ENCODE results near the gene IL20RB.

Gene IL20RB

GRCh38 chr3:136932523-136932922, 25.3 kb upstream of the IL20RB start:
- peaks cover 31% of the 10 kb centered on the region for H3K4me1 Mint-ChIP-seq (ENCODE audit: low read depth)
- H3K9me3 Mint-ChIP-seq = peaks cover 11% of the 10 kb centered on the region
- peak overlapping the region; percentile 60 for H3K27ac Mint-ChIP-seq
- H3K4me3 Mint-ChIP-seq = no peak overlapping the region
- H3K27me3 Mint-ChIP-seq (ENCODE audit: low read depth) = no peaks in the 10 kb centered on the region
- H3K36me3 Mint-ChIP-seq (ENCODE audit: low read depth) = peaks cover 64% of the 10 kb centered on the region
- no peak for DNase-seq (ENCODE audit: low spot score)

GRCh38 chr3:136932978-136933772, 24.6 kb upstream of the IL20RB start:
- no peak for DNase-seq (ENCODE audit: low spot score)
- peaks cover 64% of the 10 kb centered on the region for H3K36me3 Mint-ChIP-seq (ENCODE audit: low read depth)
- peaks cover 11% of the 10 kb centered on the region for H3K9me3 Mint-ChIP-seq
- peak overlapping the region; percentile 60 for H3K27ac Mint-ChIP-seq
- no peaks in the 10 kb centered on the region for H3K27me3 Mint-ChIP-seq (ENCODE audit: low read depth)
- H3K4me3 Mint-ChIP-seq = no peak overlapping the region
- peaks cover 33% of the 10 kb centered on the region for H3K4me1 Mint-ChIP-seq (ENCODE audit: low read depth)

GRCh38 chr3:136937175-136937574, 20.6 kb upstream of the IL20RB start:
- Mint-ChIP-seq H3K27ac (no peak overlapping the region), H3K36me3 (ENCODE audit: low read depth) (peaks cover 50% of the 10 kb centered on the region), H3K9me3 (peaks cover 11% of the 10 kb centered on the region), H3K27me3 (ENCODE audit: low read depth) (no peaks in the 10 kb centered on the region), H3K4me3 (no peak overlapping the region), H3K4me1 (ENCODE audit: low read depth) (peaks cover 28% of the 10 kb centered on the region)
- no peak for DNase-seq (ENCODE audit: low spot score)

- Mint-ChIP-seq H3K4me1 (ENCODE audit: low read depth) (peaks cover 28% of the 10 kb centered on the region), H3K27me3 (ENCODE audit: low read depth) (no peaks in the 10 kb centered on the region), H3K9me3 (peaks cover 11% of the 10 kb centered on the region), H3K4me3 (no peak overlapping the region), H3K36me3 (ENCODE audit: low read depth) (peaks cover 46% of the 10 kb centered on the region), H3K27ac (no peak overlapping the region)
- no peak for DNase-seq (ENCODE audit: low spot score)
These were observed 19.9 kb upstream of the IL20RB start for GRCh38 chr3:136937851-136938250.

- peaks cover 11% of the 10 kb centered on the region for H3K9me3 Mint-ChIP-seq
- H3K36me3 Mint-ChIP-seq (ENCODE audit: low read depth) = peaks cover 42% of the 10 kb centered on the region
- H3K27ac Mint-ChIP-seq = no peak overlapping the region
- H3K4me1 Mint-ChIP-seq (ENCODE audit: low read depth) = peaks cover 28% of the 10 kb centered on the region
- H3K27me3 Mint-ChIP-seq (ENCODE audit: low read depth) = no peaks in the 10 kb centered on the region
- no peak for DNase-seq (ENCODE audit: low spot score)
- no peak overlapping the region for H3K4me3 Mint-ChIP-seq
These were observed 19.4 kb upstream of the IL20RB start for GRCh38 chr3:136938334-136938733.

- no peak for DNase-seq (ENCODE audit: low spot score)
- Mint-ChIP-seq H3K4me3 (no peak overlapping the region), H3K9me3 (peaks cover 10% of the 10 kb centered on the region), H3K27me3 (ENCODE audit: low read depth) (no peaks in the 10 kb centered on the region), H3K4me1 (ENCODE audit: low read depth) (peaks cover 33% of the 10 kb centered on the region), H3K27ac (peak overlapping the region; percentile 28), H3K36me3 (ENCODE audit: low read depth) (peaks cover 37% of the 10 kb centered on the region)
These were observed 18.3 kb upstream of the IL20RB start for GRCh38 chr3:136939489-136939888.

GRCh38 chr3:136942803-136943202, 15.0 kb upstream of the IL20RB start:
- Mint-ChIP-seq H3K4me1 (ENCODE audit: low read depth) (peaks cover 28% of the 10 kb centered on the region), H3K27ac (no peak overlapping the region), H3K9me3 (no peaks in the 10 kb centered on the region), H3K4me3 (no peak overlapping the region), H3K27me3 (ENCODE audit: low read depth) (no peaks in the 10 kb centered on the region), H3K36me3 (ENCODE audit: low read depth) (peaks cover 24% of the 10 kb centered on the region)
- DNase-seq (ENCODE audit: low spot score) = no peak

GRCh38 chr3:136943436-136943835, 14.3 kb upstream of the IL20RB start:
- H3K9me3 Mint-ChIP-seq = no peaks in the 10 kb centered on the region
- H3K36me3 Mint-ChIP-seq (ENCODE audit: low read depth) = peaks cover 19% of the 10 kb centered on the region
- no peak overlapping the region for H3K27ac Mint-ChIP-seq
- H3K4me1 Mint-ChIP-seq (ENCODE audit: low read depth) = peaks cover 23% of the 10 kb centered on the region
- no peaks in the 10 kb centered on the region for H3K27me3 Mint-ChIP-seq (ENCODE audit: low read depth)
- no peak overlapping the region for H3K4me3 Mint-ChIP-seq
- DNase-seq (ENCODE audit: low spot score) = no peak

GRCh38 chr3:136946978-136947377, 10.8 kb upstream of the IL20RB start:
- Mint-ChIP-seq H3K9me3 (no peaks in the 10 kb centered on the region), H3K4me1 (ENCODE audit: low read depth) (peaks cover 16% of the 10 kb centered on the region), H3K36me3 (ENCODE audit: low read depth) (peaks cover 19% of the 10 kb centered on the region), H3K4me3 (no peak overlapping the region), H3K27ac (no peak overlapping the region), H3K27me3 (ENCODE audit: low read depth) (no peaks in the 10 kb centered on the region)
- no peak for DNase-seq (ENCODE audit: low spot score)

GRCh38 chr3:136947477-136947876, 10.3 kb upstream of the IL20RB start:
- Mint-ChIP-seq H3K4me1 (ENCODE audit: low read depth) (peaks cover 15% of the 10 kb centered on the region), H3K9me3 (no peaks in the 10 kb centered on the region), H3K27me3 (ENCODE audit: low read depth) (no peaks in the 10 kb centered on the region), H3K36me3 (ENCODE audit: low read depth) (peaks cover 19% of the 10 kb centered on the region), H3K4me3 (no peak overlapping the region), H3K27ac (no peak overlapping the region)
- no peak for DNase-seq (ENCODE audit: low spot score)

- Mint-ChIP-seq H3K9me3 (no peaks in the 10 kb centered on the region), H3K4me1 (ENCODE audit: low read depth) (peaks cover 2% of the 10 kb centered on the region), H3K27ac (no peak overlapping the region), H3K36me3 (ENCODE audit: low read depth) (peaks cover 15% of the 10 kb centered on the region), H3K27me3 (ENCODE audit: low read depth) (no peaks in the 10 kb centered on the region), H3K4me3 (no peak overlapping the region)
- DNase-seq (ENCODE audit: low spot score) = no peak
These were observed 8.6 kb upstream of the IL20RB start for GRCh38 chr3:136949146-136949545.

- Mint-ChIP-seq H3K36me3 (ENCODE audit: low read depth) (peaks cover 15% of the 10 kb centered on the region), H3K4me1 (ENCODE audit: low read depth) (peaks cover 4% of the 10 kb centered on the region), H3K9me3 (no peaks in the 10 kb centered on the region), H3K27ac (no peak overlapping the region), H3K4me3 (no peak overlapping the region), H3K27me3 (ENCODE audit: low read depth) (no peaks in the 10 kb centered on the region)
- no peak for DNase-seq (ENCODE audit: low spot score)
These were observed 8.1 kb upstream of the IL20RB start for GRCh38 chr3:136949708-136950107.

GRCh38 chr3:136950623-136951022, 7.2 kb upstream of the IL20RB start:
- DNase-seq (ENCODE audit: low spot score) = no peak
- Mint-ChIP-seq H3K4me1 (ENCODE audit: low read depth) (peaks cover 13% of the 10 kb centered on the region), H3K27me3 (ENCODE audit: low read depth) (no peaks in the 10 kb centered on the region), H3K9me3 (no peaks in the 10 kb centered on the region), H3K36me3 (ENCODE audit: low read depth) (peaks cover 12% of the 10 kb centered on the region), H3K4me3 (no peak overlapping the region), H3K27ac (no peak overlapping the region)

- no peak for DNase-seq (ENCODE audit: low spot score)
- H3K27ac Mint-ChIP-seq = no peak overlapping the region
- H3K9me3 Mint-ChIP-seq = no peaks in the 10 kb centered on the region
- H3K4me3 Mint-ChIP-seq = no peak overlapping the region
- H3K4me1 Mint-ChIP-seq (ENCODE audit: low read depth) = peaks cover 13% of the 10 kb centered on the region
- no peaks in the 10 kb centered on the region for H3K27me3 Mint-ChIP-seq (ENCODE audit: low read depth)
- H3K36me3 Mint-ChIP-seq (ENCODE audit: low read depth) = peaks cover 3% of the 10 kb centered on the region
These were observed 5.5 kb upstream of the IL20RB start for GRCh38 chr3:136952292-136952691.

GRCh38 chr3:136954251-136954650, 3.5 kb upstream of the IL20RB start:
- no peaks in the 10 kb centered on the region for H3K27me3 Mint-ChIP-seq (ENCODE audit: low read depth)
- no peak overlapping the region for H3K4me3 Mint-ChIP-seq
- DNase-seq (ENCODE audit: low spot score) = no peak
- H3K4me1 Mint-ChIP-seq (ENCODE audit: low read depth) = peaks cover 12% of the 10 kb centered on the region
- no peaks in the 10 kb centered on the region for H3K9me3 Mint-ChIP-seq
- peaks cover 2% of the 10 kb centered on the region for H3K36me3 Mint-ChIP-seq (ENCODE audit: low read depth)
- no peak overlapping the region for H3K27ac Mint-ChIP-seq

All from T-helper 2 cell treated with Interferon-gamma antibody and Interleukin-4, amounts not matched to agents 5 μg/mL and 100 μg/mL, for 36 hours (primary cell).